Gastrocnemius medialis (tissue), 4 donors: Measurements from ENCODE around the gene CTNNA2. TPM values are rescaled to one million over a fixed set of nuclear protein-coding genes. Genes with fewer than 3 reads are reported as not detected.

Source experiments
- ATAC-seq, 2 donors: fragments of 150-250 bp; one replicate each; pipeline ENCODE4 v1.9.1; 2016
- DNase-seq, 2 donors: peaks; one replicate each; pipeline ENCODE4 v3.0.0-alpha.2; 2019
- H3K27ac ChIP-seq, 4 donors: fragments of 200-600 bp; sonication (generic); 1 replicate in 1 of 4; 2 replicates in 3 of 4; pipeline ENCODE4 v1.5.1; 2016 to 2018; ENCODE audit warnings: mild to moderate bottlenecking in 2 of 4, moderate library complexity in 1 of 4
- H3K27me3 ChIP-seq, 3 donors: fragments of 200-600 bp; sonication (generic) in 2 of 3; 1 replicate in 1 of 3; 2 replicates in 2 of 3; pipeline versions ENCODE4 v1.5.1 to v1.6.0; 2016 to 2019; ENCODE audit warnings: mild to moderate bottlenecking in 1 of 3, moderate library complexity in 1 of 3
- H3K36me3 ChIP-seq, 2 donors: fragments of 200-600 bp; sonication (generic) in 1 of 2; one replicate each; pipeline ENCODE4 v1.5.1; 2017 to 2018
- H3K4me1 ChIP-seq, 2 donors: fragments of 200-600 bp; sonication (generic) in 1 of 2; one replicate each; pipeline ENCODE4 v1.5.1; 2016 to 2017; ENCODE audit warnings: mild to moderate bottlenecking in 2 of 2
- H3K4me3 ChIP-seq, 4 donors: fragments of 200-600 bp; sonication (generic) in 3 of 4; 1 replicate in 1 of 4; 2 replicates in 3 of 4; pipeline ENCODE4 v1.5.1; 2016 to 2019; ENCODE audit warnings: mild to moderate bottlenecking in 2 of 4
- H3K9me3 ChIP-seq, 3 donors: fragments of 200-600 bp; sonication (generic) in 2 of 3; 1 replicate in 1 of 3; 2 replicates in 2 of 3; pipeline ENCODE4 v1.5.1; 2016 to 2019
- POLR2A ChIP-seq, 2 donors: fragments of 450-650 bp; IDR thresholded peaks; one replicate each; pipeline ENCODE4 v1.6.1; 2017; ENCODE audit warnings: antibody characterized with exemption in 2 of 2, mild to moderate bottlenecking in 2 of 2, moderate library complexity in 2 of 2
- in situ Hi-C, 4 donors: fragments of 200-750 bp; cut with MboI; loops; one replicate each; pipeline versions ENCODE4 v1.15.0 to v1.8.0; 2017; ENCODE audit warnings: low sequenced_read_pairs in 4 of 4
- intact Hi-C: fragments of 100-400 bp; cut with DNase I; formaldehyde crosslinking; loops from one replicate; pipeline ENCODE4 v1.15.1; 2023; ENCODE audit warnings: low total_unique reads
- total RNA-seq, 4 donors: library from RNA; depleted of rRNA; stranded (reverse); fragments of >200 nt; gene quantifications; one replicate each; pipeline versions ENCODE4 v1.1.0 to v1.2.3, GENCODE V29; 2016
- TF ChIP-seq, protein P1 (sequence below), 5 experiments: fragments of 450-650 bp in 3 of 5; fragments of 200-600 bp in 2 of 5; sonication (generic) in 2 of 5; IDR thresholded peaks in 4 of 5; conservative IDR thresholded peaks in 1 of 5; 1 replicate in 4 of 5; 2 replicates in 1 of 5; pipeline ENCODE4 v1.5.1; 2016 to 2019; ENCODE audit warnings: antibody characterized with exemption in 5 of 5, mild to moderate bottlenecking in 3 of 5, moderate library complexity in 3 of 5

The CTNNA2 gene
- total RNA-seq, 4 donors from 2014 or later = not detected

DNA sequence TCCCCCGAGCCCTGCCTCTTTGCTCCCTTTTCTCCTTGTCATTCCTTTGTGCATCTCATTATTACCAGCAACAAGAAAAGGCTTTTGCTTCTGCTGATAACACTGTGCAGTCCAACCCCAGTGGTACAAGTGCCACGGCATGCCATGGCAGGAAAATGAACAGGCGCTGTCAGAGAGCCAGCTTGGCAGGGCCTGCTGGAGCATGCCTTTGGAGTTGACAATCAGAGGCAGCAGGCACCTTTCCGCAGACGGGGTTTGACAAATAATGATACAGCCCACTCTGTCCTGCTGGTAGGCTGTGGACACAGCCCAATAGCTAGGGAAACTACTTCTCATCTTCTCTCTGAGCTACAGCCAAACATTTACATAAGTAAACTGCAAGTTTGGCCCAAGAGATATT lies 1035.6 kb downstream of the CTNNA2 start:
- DNase-seq (no peak), ATAC-seq (no peak)
- TF ChIP-seq, protein P1, sequence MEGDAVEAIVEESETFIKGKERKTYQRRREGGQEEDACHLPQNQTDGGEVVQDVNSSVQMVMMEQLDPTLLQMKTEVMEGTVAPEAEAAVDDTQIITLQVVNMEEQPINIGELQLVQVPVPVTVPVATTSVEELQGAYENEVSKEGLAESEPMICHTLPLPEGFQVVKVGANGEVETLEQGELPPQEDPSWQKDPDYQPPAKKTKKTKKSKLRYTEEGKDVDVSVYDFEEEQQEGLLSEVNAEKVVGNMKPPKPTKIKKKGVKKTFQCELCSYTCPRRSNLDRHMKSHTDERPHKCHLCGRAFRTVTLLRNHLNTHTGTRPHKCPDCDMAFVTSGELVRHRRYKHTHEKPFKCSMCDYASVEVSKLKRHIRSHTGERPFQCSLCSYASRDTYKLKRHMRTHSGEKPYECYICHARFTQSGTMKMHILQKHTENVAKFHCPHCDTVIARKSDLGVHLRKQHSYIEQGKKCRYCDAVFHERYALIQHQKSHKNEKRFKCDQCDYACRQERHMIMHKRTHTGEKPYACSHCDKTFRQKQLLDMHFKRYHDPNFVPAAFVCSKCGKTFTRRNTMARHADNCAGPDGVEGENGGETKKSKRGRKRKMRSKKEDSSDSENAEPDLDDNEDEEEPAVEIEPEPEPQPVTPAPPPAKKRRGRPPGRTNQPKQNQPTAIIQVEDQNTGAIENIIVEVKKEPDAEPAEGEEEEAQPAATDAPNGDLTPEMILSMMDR (IDR thresholded peaks at IDR 0.05 in 4 of 5, conservative IDR thresholded peaks at IDR 0.05 in 1 of 5) = no peak
- TF ChIP-seq POLR2A (IDR thresholded peaks at IDR 0.05) = no peak
- Histone ChIP-seq H3K4me3 (no peak overlapping the region), H3K9me3 (no peaks in the 10 kb centered on the region), H3K4me1 (no peaks in the 10 kb centered on the region), H3K27ac (no peak overlapping the region), H3K36me3 (no peaks in the 10 kb centered on the region), H3K27me3 (no peaks in the 10 kb centered on the region)
- intact Hi-C loops (no loop called here), in situ Hi-C loops (no loop called here)

GRCh38 chr2:80549901-80550300 lies 1037.0 kb downstream of the CTNNA2 start:
- Histone ChIP-seq H3K9me3 (no peaks in the 10 kb centered on the region), H3K27ac (no peak overlapping the region), H3K4me3 (no peak overlapping the region), H3K4me1 (no peaks in the 10 kb centered on the region), H3K27me3 (no peaks in the 10 kb centered on the region), H3K36me3 (no peaks in the 10 kb centered on the region)
- DNase-seq (no peak), ATAC-seq (no peak)
- in situ Hi-C loops (no loop called here), intact Hi-C loops (no loop called here)
- TF ChIP-seq, protein P1 (IDR thresholded peaks at IDR 0.05 in 4 of 5, conservative IDR thresholded peaks at IDR 0.05 in 1 of 5) = no peak
- no peak for TF ChIP-seq POLR2A (IDR thresholded peaks at IDR 0.05)

- Histone ChIP-seq H3K27me3 (no peaks in the 10 kb centered on the region), H3K27ac (no peak overlapping the region), H3K4me1 (no peaks in the 10 kb centered on the region), H3K9me3 (no peaks in the 10 kb centered on the region), H3K4me3 (no peak overlapping the region), H3K36me3 (no peaks in the 10 kb centered on the region)
- in situ Hi-C loops = no loop called here
- ATAC-seq (no peak), DNase-seq (no peak)
- TF ChIP-seq, protein P1 (IDR thresholded peaks at IDR 0.05 in 4 of 5, conservative IDR thresholded peaks at IDR 0.05 in 1 of 5) = no peak
- TF ChIP-seq POLR2A (IDR thresholded peaks at IDR 0.05) = no peak
- intact Hi-C loops = no loop called here
These were observed 1047.5 kb downstream of the CTNNA2 start for GRCh38 chr2:80560326-80560725.

DNA sequence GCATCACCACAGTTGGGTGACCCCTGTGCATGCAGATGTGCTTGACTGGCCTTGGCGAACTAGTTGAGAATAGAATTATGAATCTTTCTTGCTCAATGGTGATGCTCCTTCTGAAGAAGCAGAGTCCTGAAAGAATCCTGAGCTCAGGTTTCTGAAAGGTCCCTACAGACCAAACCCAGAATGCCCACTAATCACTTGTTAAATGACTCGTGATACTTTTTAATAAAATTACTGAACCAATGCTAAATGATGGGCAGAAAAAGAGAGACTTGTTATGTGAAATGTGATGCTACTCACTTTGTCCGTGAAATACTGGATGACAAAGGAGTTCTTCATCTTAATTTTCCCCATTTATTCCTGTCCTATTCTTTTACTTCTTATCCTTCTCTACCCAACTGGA lies 1055.2 kb downstream of the CTNNA2 start:
- Histone ChIP-seq H3K27me3 (no peaks in the 10 kb centered on the region), H3K4me1 (no peaks in the 10 kb centered on the region), H3K36me3 (no peaks in the 10 kb centered on the region), H3K9me3 (no peaks in the 10 kb centered on the region), H3K27ac (no peak overlapping the region), H3K4me3 (no peak overlapping the region)
- intact Hi-C loops (no loop called here), in situ Hi-C loops (no loop called here)
- DNase-seq (no peak), ATAC-seq (no peak)
- TF ChIP-seq, protein P1 (IDR thresholded peaks at IDR 0.05 in 4 of 5, conservative IDR thresholded peaks at IDR 0.05 in 1 of 5) = no peak
- TF ChIP-seq POLR2A (IDR thresholded peaks at IDR 0.05) = no peak

GRCh38 chr2:80573167-80573566 lies 1060.3 kb downstream of the CTNNA2 start:
- Histone ChIP-seq H3K4me3 (no peak overlapping the region), H3K4me1 (no peaks in the 10 kb centered on the region), H3K36me3 (no peaks in the 10 kb centered on the region), H3K27ac (no peak overlapping the region), H3K9me3 (no peaks in the 10 kb centered on the region), H3K27me3 (no peaks in the 10 kb centered on the region)
- intact Hi-C loops (no loop called here), in situ Hi-C loops (no loop called here)
- TF ChIP-seq POLR2A (IDR thresholded peaks at IDR 0.05) = no peak
- TF ChIP-seq, protein P1 (IDR thresholded peaks at IDR 0.05 in 4 of 5, conservative IDR thresholded peaks at IDR 0.05 in 1 of 5) = no peak
- ATAC-seq (no peak), DNase-seq (no peak)
